Heart left ventricle (tissue), 16 donors: Measurements from ENCODE around the gene CLEC16A. TPM values are rescaled to one million over a fixed set of nuclear protein-coding genes. Genes with fewer than 3 reads are reported as not detected.

ENCODE experiments used
- ATAC-seq, 4 donors: fragments of 200-7000 bp; cut with Tn5 transposase; one replicate each; pipeline ENCODE4 v1.9.1; 2020 to 2022; ENCODE audit warnings: moderate library complexity in 4 of 4, mild to moderate bottlenecking in 3 of 4, moderate number of reproducible peaks in 1 of 4
- DNase-seq, 5 donors: peaks; one replicate each; pipeline ENCODE4 v3.0.0-alpha.2; 2020
- H3K27ac ChIP-seq, 12 donors: fragments of 200-600 bp; sonication (generic) in 4 of 12; one replicate each; pipeline versions ENCODE4 v1.5.0 to v1.8.0; 2016 to 2022; ENCODE audit warnings: mild to moderate bottlenecking in 2 of 12
- H3K27me3 ChIP-seq, 9 donors: fragments of 200-600 bp; sonication (generic) in 2 of 9; one replicate each; pipeline versions ENCODE4 v1.5.1 to v1.8.0; 2016 to 2022; ENCODE audit warnings: mild to moderate bottlenecking in 3 of 9
- H3K36me3 ChIP-seq, 9 donors: fragments of 200-600 bp; sonication (generic) in 2 of 9; one replicate each; pipeline versions ENCODE4 v1.5.0 to v1.8.0; 2018 to 2022; ENCODE audit warnings: mild to moderate bottlenecking in 2 of 9
- H3K4me1 ChIP-seq, 12 donors: fragments of 200-600 bp; sonication (generic) in 4 of 12; one replicate each; pipeline versions ENCODE4 v1.5.0 to v1.8.0; 2016 to 2022; ENCODE audit warnings: mild to moderate bottlenecking in 3 of 12
- H3K4me3 ChIP-seq, 12 donors: fragments of 200-600 bp; sonication (generic) in 4 of 12; one replicate each; pipeline versions ENCODE4 v1.5.0 to v1.8.0; 2017 to 2022; ENCODE audit warnings: mild to moderate bottlenecking in 9 of 12, moderate library complexity in 4 of 12
- H3K9me3 ChIP-seq, 12 donors: fragments of 200-600 bp; sonication (generic) in 4 of 12; one replicate each; pipeline versions ENCODE4 v1.5.0 to v1.8.0; 2016 to 2022; ENCODE audit warnings: mild to moderate bottlenecking in 1 of 12
- POLR2A ChIP-seq, 2 donors: fragments of 450-650 bp; IDR thresholded peaks; one replicate each; pipeline ENCODE4 v1.6.1; 2017; ENCODE audit warnings: antibody characterized with exemption in 2 of 2, mild to moderate bottlenecking in 2 of 2, moderate library complexity in 2 of 2
- WGBS, 4 donors: extraction: QIAGEN DNeasy Blood & Tissue Kit in 2 of 4; methylation state at CpG; one replicate each; pipeline versions ENCODE4 v1.1.5 to v1.1.7; 2013 to 2018; 5-methylcytosine and 5-hydroxymethylcytosine counted together
- intact Hi-C, 10 donors: fragments of 100-400 bp; cut with DNase I; formaldehyde crosslinking; loops; one replicate each; pipeline versions ENCODE4 v1.11.1 to v1.14.2; 2022
- polyA plus RNA-seq, 2 donors: library from polyadenylated mRNA; stranded (reverse); fragments of 200-250 nt; gene quantifications; one replicate each; pipeline ENCODE4 v1.2.3, GENCODE V29; 2013
- total RNA-seq, 9 donors: library from RNA; depleted of rRNA in 2 of 9; stranded (reverse); fragments of >200 nt in 2 of 9; fragmentation: NEBNext Ultra II Directional in 3 of 9; extraction: Animal tissue kit (Norgen Biotek cat#: 25700) in 3 of 9; gene quantifications; one replicate each; pipeline versions ENCODE4 v1.1.0 to v1.2.4, GENCODE V29; 2016 to 2023
- TF ChIP-seq, protein P1 (sequence below), 12 donors: fragments of 200-600 bp; sonication (generic) in 4 of 12; IDR thresholded peaks; one replicate each; pipeline versions ENCODE4 v1.5.0 to v1.8.0; 2018 to 2022; ENCODE audit warnings: antibody characterized with exemption in 12 of 12, mild to moderate bottlenecking in 5 of 12
- donor health status: ischemic (EF 13 %, LVEDD 7.1; RV severe dilation, severe dysfunction).
- donor health status: healthy with polysubstance abuse.
- donor health status: DM: no; HTN: yes; CAD: no.
- donor health status: DM: no; HTN: no; CAD: no.
- donor health status: ischemic (EF 25% LVEDD 6.9; RV normal size, moderate dysfunction).
- donor health status: ischemic (EF 25% LVEDD 5.7; RV mildly dilated, moderate dysfunction).
- donor health status: healthy.
- donor health status: DM: yes; HTN: yes; CAD: no.
- donor health status: ischemic (EF 35%, LVEDD 5.7; RV mildly dilated, moderate dysfunction).
- donor health status: nonischemic (EF 11% LVEDD 7.7; RV severe dilation, severe dysfunction).
- donor health status: DM: yes; HTN: yes; CAD: no.
- donor health status: PGD.
- donor health status: ischemic (EF 29% LVEDD 5.4; RV normal size, mild dysfunction).
- donor health status: nonischemic (EF 23%, LVEDD 6.1; RV moderate dilation, normal function).

The CLEC16A gene
- total and polyA plus RNA-seq, 11 donors, result 13.8 to 41.1 (median 23.7) TPM

DNA sequence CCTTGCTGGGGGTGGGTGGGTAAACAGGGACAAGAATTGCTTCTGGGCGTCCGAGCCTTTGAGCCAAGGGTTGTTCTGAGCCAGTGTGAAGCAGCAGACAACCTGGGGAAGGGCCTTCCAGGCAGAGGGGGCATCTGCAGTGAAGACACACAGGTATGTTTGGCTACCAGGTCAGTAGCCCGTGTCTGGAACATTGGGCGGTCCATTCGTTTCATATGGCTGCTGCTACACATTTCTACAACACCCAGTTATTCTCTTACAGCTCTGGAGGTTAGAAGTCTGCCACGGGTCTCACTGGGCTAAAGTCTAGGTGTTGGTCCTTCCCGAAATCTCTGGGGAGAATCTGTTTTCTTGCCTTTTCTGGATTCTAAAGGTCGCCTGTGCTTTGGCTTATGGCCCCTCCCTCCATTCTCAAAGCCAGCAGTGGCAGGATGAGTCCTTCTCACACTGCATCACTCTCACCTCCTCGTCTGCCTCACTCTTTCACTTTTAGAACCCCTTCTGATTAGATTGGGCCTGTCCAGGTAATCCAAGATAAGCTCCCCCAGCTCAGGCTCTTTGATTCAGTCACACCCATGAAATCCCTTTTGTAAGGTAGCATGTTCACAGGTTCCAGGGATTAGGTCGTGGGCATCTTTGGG lies 136.1 kb downstream of the CLEC16A start:
- DNase-seq (peak in 1 of 5 donors; percentile 12), ATAC-seq (no peak)
- Histone ChIP-seq H3K4me1 (peaks cover 0 to 31% (median 11%) of the 10 kb centered on the region in 12 donors), H3K27ac (peak overlapping the region in 1 of 12 donors; percentile 65), H3K36me3 (peaks cover 0 to 13% (median 0%) of the 10 kb centered on the region in 9 donors), H3K27me3 (no peaks in the 10 kb centered on the region), H3K4me3 (no peak overlapping the region), H3K9me3 (no peaks in the 10 kb centered on the region)
- 86 to 98% (median 96%) methylated on average over 10 of the region's 10 CpGs for WGBS, 4 donors
- TF ChIP-seq, protein P1, sequence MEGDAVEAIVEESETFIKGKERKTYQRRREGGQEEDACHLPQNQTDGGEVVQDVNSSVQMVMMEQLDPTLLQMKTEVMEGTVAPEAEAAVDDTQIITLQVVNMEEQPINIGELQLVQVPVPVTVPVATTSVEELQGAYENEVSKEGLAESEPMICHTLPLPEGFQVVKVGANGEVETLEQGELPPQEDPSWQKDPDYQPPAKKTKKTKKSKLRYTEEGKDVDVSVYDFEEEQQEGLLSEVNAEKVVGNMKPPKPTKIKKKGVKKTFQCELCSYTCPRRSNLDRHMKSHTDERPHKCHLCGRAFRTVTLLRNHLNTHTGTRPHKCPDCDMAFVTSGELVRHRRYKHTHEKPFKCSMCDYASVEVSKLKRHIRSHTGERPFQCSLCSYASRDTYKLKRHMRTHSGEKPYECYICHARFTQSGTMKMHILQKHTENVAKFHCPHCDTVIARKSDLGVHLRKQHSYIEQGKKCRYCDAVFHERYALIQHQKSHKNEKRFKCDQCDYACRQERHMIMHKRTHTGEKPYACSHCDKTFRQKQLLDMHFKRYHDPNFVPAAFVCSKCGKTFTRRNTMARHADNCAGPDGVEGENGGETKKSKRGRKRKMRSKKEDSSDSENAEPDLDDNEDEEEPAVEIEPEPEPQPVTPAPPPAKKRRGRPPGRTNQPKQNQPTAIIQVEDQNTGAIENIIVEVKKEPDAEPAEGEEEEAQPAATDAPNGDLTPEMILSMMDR (IDR thresholded peaks at IDR 0.05), result no peak
- no peak for TF ChIP-seq POLR2A (IDR thresholded peaks at IDR 0.05)
- intact Hi-C loops, result loop anchor here in 1 of 10 donors (10.0 kb wide), 1 partner anchor 86 kb away; no protein-coding TSS in a partner anchor

DNA sequence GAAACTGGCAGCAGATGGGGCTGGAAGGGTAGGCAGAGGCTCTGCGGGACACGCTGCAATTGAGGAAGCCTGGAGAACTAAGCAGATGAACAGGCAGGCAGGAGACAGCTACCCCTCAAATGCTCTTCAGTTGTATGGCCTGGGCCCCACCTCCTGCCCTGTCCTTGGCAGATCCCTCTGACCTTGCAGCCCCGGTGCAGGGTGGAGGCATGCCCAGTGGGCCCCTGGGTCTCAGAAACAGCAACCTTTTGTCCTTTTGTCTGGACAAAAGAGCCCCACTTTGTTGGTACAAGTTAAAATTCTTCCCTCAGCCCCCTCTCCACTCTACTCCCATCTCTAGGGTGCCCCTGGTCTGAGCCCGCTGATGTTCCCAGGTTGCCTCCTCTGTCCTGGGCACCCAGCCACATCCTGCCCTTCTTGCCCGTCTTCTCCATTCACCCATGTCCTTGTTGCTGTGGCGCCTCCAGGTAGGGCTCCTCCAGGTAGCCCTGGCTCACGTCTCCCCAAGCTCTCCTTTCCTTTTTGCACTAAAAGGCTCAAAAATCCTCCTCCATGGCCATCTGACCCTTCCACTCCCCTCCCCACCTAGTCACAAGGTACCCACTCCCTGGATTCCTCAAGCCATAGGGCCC lies 136.8 kb downstream of the CLEC16A start:
- ATAC-seq (no peak), DNase-seq (peak in 1 of 5 donors; percentile 21)
- TF ChIP-seq, protein P1 (IDR thresholded peaks at IDR 0.05), result no peak
- WGBS, 4 donors, result 90 to 97% (median 93%) methylated on average over 7 of the region's 7 CpGs
- Histone ChIP-seq H3K9me3 (no peaks in the 10 kb centered on the region), H3K27me3 (no peaks in the 10 kb centered on the region), H3K4me3 (no peak overlapping the region), H3K27ac (peak overlapping the region in 1 of 12 donors; percentile 65), H3K4me1 (peaks cover 0 to 31% (median 11%) of the 10 kb centered on the region in 12 donors), H3K36me3 (peaks cover 0 to 12% (median 0%) of the 10 kb centered on the region in 9 donors)
- intact Hi-C loops, result loop anchor here in 1 of 10 donors (10.0 kb wide), 1 partner anchor 86 kb away; no protein-coding TSS in a partner anchor

DNA sequence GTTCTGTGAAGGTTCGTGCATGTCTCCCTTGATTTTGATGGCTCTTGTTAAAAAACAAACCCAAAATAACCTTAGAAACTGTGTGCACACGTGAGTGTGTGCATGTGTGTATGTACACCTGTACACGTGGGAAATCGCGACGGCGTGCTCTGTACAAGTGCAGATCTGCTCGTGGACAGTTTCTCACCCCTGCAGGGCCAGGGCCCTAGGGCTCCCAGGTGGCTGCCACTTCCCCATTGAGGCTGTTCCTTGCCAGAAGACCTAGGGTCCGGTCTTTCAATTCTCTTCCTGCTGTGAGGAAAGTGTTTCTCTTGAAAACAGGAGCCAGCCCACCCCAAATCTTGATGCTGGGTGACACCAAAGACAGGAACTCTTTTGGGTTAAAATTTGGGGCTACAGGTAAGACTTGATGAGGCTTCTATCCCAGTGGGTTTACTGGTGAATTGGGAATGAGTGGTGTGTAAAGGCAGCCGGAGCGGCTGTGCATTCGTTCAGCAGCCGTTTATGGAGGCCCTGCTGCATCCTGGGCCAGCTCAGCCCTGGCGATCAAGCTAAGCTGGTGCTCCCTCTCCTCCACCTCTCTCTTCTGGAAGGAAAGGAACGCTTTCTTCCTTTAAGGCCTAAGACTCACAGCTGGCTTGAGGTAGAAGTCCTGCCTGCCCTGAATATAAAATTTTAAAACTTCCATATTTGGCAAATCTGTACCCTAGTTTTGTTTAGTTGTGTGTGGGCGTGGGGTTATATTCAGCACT lies 137.9 kb downstream of the CLEC16A start:
- Histone ChIP-seq H3K27me3 (no peaks in the 10 kb centered on the region), H3K4me3 (no peak overlapping the region), H3K9me3 (no peaks in the 10 kb centered on the region), H3K27ac (no peak overlapping the region), H3K36me3 (peaks cover 0 to 12% (median 0%) of the 10 kb centered on the region in 9 donors), H3K4me1 (peaks cover 0 to 31% (median 11%) of the 10 kb centered on the region in 12 donors)
- WGBS, 4 donors, result 92 to 94% (median 94%) methylated on average over 16 of the region's 16 CpGs
- peak in 1 of 5 donors; percentile 10 for DNase-seq
- TF ChIP-seq, protein P1 (IDR thresholded peaks at IDR 0.05), result no peak
- TF ChIP-seq POLR2A (IDR thresholded peaks at IDR 0.05), result no peak
- intact Hi-C loops, result loop anchor here in 1 of 10 donors (10.0 kb wide), 1 partner anchor 87 kb away; no protein-coding TSS in a partner anchor
- no peak for ATAC-seq
